ENCODE data around the gene STAB2. TPM values are rescaled to one million over a fixed set of nuclear protein-coding genes. Genes with fewer than 3 reads are reported as not detected.

STAB2 gene
- total and polyA plus RNA-seq, 2 donors (not counting 1 experiment from before 2014, with no cell fraction given), result not detected

DNA sequence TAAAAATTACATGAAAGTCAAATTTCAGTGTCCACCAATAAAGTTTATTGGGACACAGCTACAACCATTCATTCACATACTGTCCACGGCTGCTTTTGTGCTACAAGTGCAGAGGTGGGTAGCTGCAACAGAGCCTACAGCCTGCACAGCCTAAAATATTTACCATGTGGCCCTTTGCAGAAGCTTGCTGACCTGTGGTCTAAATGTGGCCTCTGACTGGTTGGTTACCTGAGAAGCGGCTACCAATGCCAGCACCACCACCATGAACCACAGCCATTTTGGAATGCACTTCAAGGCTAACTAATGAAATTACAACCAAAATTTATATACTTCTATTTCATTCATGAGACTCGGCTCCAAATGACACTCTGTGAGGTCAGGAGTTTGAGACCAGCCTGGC lies 195.3 kb downstream of the STAB2 start:
- Histone ChIP-seq H2AFZ (ENCODE audit: insufficient read depth, low read depth, low read length, poor library complexity, severe bottlenecking) (no peak overlapping the region), H4K20me1 (ENCODE audit: control insufficient read depth, insufficient read depth, low read length, poor library complexity, severe bottlenecking) (no peaks in the 10 kb centered on the region), H3K79me2 (ENCODE audit: control insufficient read depth, insufficient read depth, low read length) (no peaks in the 10 kb centered on the region), H3K9me3 (ENCODE audit: control extremely low read depth in 1 of 3, control insufficient read depth in 2 of 3, insufficient read depth in 1 of 3, low read length in 2 of 3) (no peaks in the 10 kb centered on the region), H3K4me3 (ENCODE audit: control extremely low read depth in 1 of 5, extremely low read depth in 1 of 5, insufficient read depth in 1 of 5, low read depth in 2 of 5, low read length in 4 of 5) (no peak overlapping the region), H3K9ac (ENCODE audit: low read length) (no peak overlapping the region), H3K27ac (ENCODE audit: low read length in 2 of 2) (no peak overlapping the region), H3K27me3 (replicated peaks in 1 of 4; ENCODE audit: control extremely low read depth in 1 of 4, control insufficient read depth in 3 of 4, insufficient read depth in 4 of 4, low read length in 3 of 4) (no peaks in the 10 kb centered on the region), H3K4me1 (ENCODE audit: control insufficient read depth in 2 of 2, insufficient read depth in 2 of 2, low read length in 2 of 2) (no peaks in the 10 kb centered on the region), H3K4me2 (replicated peaks; ENCODE audit: low read depth, low read length, poor library complexity, severe bottlenecking) (no peak overlapping the region), H3K36me3 (replicated peaks in 1 of 2; ENCODE audit: control extremely low read depth in 1 of 2, control insufficient read depth in 1 of 2, extremely low read depth in 1 of 2, insufficient read depth in 2 of 2, low read length in 1 of 2) (peaks cover 0 to 44% of the 10 kb centered on the region in 2 experiments)
- TF ChIP-seq, protein P1, sequence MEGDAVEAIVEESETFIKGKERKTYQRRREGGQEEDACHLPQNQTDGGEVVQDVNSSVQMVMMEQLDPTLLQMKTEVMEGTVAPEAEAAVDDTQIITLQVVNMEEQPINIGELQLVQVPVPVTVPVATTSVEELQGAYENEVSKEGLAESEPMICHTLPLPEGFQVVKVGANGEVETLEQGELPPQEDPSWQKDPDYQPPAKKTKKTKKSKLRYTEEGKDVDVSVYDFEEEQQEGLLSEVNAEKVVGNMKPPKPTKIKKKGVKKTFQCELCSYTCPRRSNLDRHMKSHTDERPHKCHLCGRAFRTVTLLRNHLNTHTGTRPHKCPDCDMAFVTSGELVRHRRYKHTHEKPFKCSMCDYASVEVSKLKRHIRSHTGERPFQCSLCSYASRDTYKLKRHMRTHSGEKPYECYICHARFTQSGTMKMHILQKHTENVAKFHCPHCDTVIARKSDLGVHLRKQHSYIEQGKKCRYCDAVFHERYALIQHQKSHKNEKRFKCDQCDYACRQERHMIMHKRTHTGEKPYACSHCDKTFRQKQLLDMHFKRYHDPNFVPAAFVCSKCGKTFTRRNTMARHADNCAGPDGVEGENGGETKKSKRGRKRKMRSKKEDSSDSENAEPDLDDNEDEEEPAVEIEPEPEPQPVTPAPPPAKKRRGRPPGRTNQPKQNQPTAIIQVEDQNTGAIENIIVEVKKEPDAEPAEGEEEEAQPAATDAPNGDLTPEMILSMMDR (IDR thresholded peaks at IDR 0.05), result no peak
- DNase-seq (no peak), ATAC-seq (ENCODE audit: low read depth) (no peak)
- intact Hi-C loops (cut with micrococcal nuclease), result no loop called here
- Mint-ChIP-seq H3K27ac (no peak overlapping the region), H3K27me3 (no peaks in the 10 kb centered on the region), H3K4me3 (no peak overlapping the region), H3K4me1 (no peaks in the 10 kb centered on the region), H3K9me3 (ENCODE audit: insufficient read depth) (no peaks in the 10 kb centered on the region)
- ChIA-PET POLR2A (no interaction called here), CTCF (interaction anchor here (0.6 to 0.7 kb wide), 2 partner anchors 327 to 1843 kb away, joined by 3 read pairs; no protein-coding TSS in a partner anchor)
- 100% methylated on average over 2 of the region's 3 CpGs for WGBS (ENCODE audit: insufficient coverage)

DNA sequence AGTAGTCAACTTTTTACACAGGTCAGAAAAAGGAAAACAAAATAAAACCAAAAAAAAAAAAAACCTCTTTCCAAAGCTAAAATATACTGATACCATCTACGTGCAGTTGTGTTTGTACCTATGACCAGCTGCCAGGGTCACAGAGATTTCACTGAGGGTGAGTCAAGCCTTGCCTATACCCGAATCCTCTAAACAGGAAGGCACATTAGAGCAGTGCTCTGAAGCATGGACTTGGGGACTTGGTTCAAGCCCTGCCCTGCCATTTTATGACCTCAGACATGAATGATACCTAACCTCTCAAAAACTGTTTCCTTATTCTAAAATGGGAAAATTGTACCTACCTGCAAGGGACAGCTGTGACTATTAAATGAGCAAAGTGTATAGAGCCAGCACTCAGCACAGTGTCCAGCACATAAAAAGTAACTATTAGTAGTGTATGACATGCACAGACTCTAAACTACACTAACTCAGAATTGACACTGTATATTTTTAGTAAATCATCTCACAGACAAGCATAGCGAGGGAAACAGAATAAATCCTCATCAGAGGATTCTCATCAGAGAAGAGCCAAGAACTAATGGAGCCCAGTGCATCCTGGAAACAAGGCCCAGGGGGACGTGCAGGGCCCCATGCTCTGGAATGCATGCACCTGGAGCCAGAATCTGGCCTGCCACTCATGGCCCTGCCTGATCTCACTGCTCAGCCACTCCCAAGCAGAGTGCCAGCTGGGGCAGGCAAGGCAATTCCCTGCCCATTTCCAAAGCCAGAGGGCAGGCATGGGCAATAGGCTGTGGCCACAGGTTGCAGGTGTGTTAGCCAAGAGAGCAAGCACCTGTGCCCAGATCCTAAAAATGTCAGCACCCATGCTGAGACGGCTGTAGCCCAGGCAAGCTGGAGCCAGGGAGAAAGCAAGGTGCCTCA lies 196.9 kb downstream of the STAB2 start:
- ATAC-seq (ENCODE audit: low read depth) (no peak), DNase-seq (no peak)
- no peaks in the 10 kb centered on the region for H3K9me3 Mint-ChIP-seq (ENCODE audit: insufficient read depth)
- TF ChIP-seq, protein P1 (IDR thresholded peaks at IDR 0.05), result no peak
- TF ChIP-seq EZH2 (IDR thresholded peaks at IDR 0.05; ENCODE audit: borderline replicate concordance, insufficient read depth, low read depth, low read length, poor library complexity, severe bottlenecking), result no peak
- CTCF ChIA-PET, result no interaction called here
- Histone ChIP-seq H3K4me1 (ENCODE audit: control insufficient read depth in 2 of 2, insufficient read depth in 2 of 2, low read length in 2 of 2) (no peaks in the 10 kb centered on the region), H3K79me2 (ENCODE audit: control insufficient read depth, insufficient read depth, low read length) (no peaks in the 10 kb centered on the region), H3K9ac (ENCODE audit: low read length) (no peak overlapping the region), H3K27me3 (replicated peaks in 1 of 4; ENCODE audit: control extremely low read depth in 1 of 4, control insufficient read depth in 3 of 4, insufficient read depth in 4 of 4, low read length in 3 of 4) (no peaks in the 10 kb centered on the region), H3K9me3 (ENCODE audit: control extremely low read depth in 1 of 3, control insufficient read depth in 2 of 3, insufficient read depth in 1 of 3, low read length in 2 of 3) (no peaks in the 10 kb centered on the region), H3K4me3 (ENCODE audit: control extremely low read depth in 1 of 5, extremely low read depth in 1 of 5, insufficient read depth in 1 of 5, low read depth in 2 of 5, low read length in 4 of 5) (no peak overlapping the region), H3K36me3 (replicated peaks in 1 of 2; ENCODE audit: control extremely low read depth in 1 of 2, control insufficient read depth in 1 of 2, extremely low read depth in 1 of 2, insufficient read depth in 2 of 2, low read length in 1 of 2) (peaks cover 0 to 39% of the 10 kb centered on the region in 2 experiments), H2AFZ (ENCODE audit: insufficient read depth, low read depth, low read length, poor library complexity, severe bottlenecking) (no peak overlapping the region), H3K4me2 (replicated peaks; ENCODE audit: low read depth, low read length, poor library complexity, severe bottlenecking) (no peak overlapping the region), H3K27ac (ENCODE audit: low read length in 2 of 2) (no peak overlapping the region), H4K20me1 (ENCODE audit: control insufficient read depth, insufficient read depth, low read length, poor library complexity, severe bottlenecking) (no peaks in the 10 kb centered on the region)
- no peaks in the 10 kb centered on the region for H3K4me1 Mint-ChIP-seq
- H3K4me3 Mint-ChIP-seq, result no peak overlapping the region
- POLR2A ChIA-PET, result no interaction called here
- intact Hi-C loops (cut with micrococcal nuclease), result no loop called here
- WGBS (ENCODE audit: insufficient coverage), result 94% methylated on average over 4 of the region's 5 CpGs
- no peak overlapping the region for H3K27ac Mint-ChIP-seq
- H3K27me3 Mint-ChIP-seq, result no peaks in the 10 kb centered on the region
